Measurements from ENCODE around the gene INPP4A.

Gene INPP4A

GRCh38 chr2:98541906-98542305 lies 97.2 kb downstream of the INPP4A start:
- no peak for DNase-seq (ENCODE audit: low read depth)

DNA sequence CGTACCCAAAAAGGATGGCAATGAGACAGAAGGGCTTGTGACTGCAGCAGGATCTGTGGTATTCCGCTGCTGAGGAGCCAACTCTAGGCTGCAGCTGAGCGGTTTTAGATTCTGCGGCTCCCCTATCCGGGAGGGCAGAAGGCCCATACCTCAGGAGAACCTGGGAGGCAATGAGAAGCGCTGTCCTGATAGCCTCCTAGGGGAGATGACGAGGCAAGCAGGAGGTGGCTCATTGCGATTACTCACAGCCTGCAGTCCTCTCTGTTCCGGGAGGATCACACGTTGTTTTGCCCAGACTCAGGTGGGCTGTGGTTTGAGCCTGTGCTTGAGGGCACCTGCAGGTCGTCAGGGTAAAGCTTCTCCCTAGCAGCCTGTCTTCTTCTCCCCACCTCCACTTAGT lies 98.6 kb downstream of the INPP4A start:
- no peak for DNase-seq (ENCODE audit: low read depth)

DNA sequence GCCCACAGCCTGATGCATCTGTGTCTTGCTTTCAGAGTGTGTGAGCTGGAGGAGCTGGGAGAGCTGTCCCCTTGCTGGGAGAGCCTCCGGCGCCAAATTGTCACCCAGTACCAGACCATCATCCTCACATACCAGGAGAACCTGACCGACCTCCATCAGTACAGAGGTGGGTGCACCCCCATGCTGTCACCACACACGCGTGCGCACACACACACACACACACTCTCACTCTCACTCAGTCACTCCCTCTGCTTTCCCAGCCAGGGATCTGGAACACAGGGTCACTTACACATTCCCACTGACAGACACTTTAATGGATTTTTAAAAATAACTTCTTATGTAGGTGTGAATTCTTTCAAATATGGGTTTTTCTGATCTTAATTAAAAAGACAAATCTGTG lies 99.2 kb downstream of the INPP4A start:
- DNase-seq (ENCODE audit: low read depth) = no peak

DNA sequence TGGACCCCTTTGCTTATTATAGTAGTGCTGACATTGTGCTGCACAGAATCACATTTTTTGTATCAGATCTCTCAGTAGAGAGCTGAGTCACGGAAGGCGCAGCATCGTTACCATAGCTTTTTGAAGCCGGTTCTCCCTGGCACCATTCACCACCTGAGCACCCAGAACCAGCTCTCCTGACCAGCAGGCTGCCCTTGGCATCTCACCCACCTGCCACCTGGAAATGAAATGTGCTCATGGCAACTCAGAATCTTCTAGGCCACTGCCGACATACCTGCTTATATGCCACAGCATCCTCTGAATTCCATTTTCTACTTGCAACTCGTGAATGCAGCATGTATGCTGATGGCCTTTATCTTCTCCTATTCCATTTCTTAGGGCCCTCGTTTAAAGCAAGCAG lies 100.9 kb downstream of the INPP4A start:
- DNase-seq (ENCODE audit: low read depth) = no peak

- no peak for DNase-seq (ENCODE audit: low read depth)
Observed at GRCh38 chr2:98546186-98546585, 101.5 kb downstream of the INPP4A start.

DNA sequence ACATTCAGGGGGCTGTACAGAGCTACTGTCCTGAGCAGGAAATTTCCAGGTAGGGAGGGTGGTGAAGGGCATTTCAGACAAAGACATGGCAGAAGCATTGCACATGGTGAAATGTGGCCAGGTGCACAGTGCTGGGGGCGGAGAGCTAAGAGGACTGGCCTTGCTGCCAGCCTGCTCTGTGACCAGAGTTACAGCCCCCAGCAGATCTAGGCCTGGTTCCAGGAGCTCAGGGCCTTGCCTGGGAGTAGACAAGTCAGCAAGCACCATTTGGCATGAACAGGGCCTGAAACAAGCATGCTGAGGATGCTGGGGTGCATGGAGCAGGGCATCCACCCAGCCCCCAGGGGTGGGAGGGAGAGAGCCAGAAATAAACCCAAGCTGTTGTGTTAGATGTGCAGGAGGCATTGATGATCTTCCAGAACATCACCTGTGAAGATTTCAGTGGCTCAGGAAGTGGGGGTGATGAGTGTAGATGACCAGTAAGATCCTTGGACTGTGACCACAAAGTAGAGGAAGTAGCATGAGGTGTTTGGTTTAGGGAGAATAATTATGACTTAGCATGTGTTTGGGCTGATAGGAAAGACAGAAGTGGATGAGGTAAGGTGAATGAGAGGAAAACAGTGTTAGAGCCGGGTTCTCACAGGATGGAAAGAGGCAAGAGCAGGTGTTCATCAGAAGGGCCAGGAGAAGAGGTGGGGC lies 102.6 kb downstream of the INPP4A start:
- no peak for DNase-seq (ENCODE audit: low read depth)

DNA sequence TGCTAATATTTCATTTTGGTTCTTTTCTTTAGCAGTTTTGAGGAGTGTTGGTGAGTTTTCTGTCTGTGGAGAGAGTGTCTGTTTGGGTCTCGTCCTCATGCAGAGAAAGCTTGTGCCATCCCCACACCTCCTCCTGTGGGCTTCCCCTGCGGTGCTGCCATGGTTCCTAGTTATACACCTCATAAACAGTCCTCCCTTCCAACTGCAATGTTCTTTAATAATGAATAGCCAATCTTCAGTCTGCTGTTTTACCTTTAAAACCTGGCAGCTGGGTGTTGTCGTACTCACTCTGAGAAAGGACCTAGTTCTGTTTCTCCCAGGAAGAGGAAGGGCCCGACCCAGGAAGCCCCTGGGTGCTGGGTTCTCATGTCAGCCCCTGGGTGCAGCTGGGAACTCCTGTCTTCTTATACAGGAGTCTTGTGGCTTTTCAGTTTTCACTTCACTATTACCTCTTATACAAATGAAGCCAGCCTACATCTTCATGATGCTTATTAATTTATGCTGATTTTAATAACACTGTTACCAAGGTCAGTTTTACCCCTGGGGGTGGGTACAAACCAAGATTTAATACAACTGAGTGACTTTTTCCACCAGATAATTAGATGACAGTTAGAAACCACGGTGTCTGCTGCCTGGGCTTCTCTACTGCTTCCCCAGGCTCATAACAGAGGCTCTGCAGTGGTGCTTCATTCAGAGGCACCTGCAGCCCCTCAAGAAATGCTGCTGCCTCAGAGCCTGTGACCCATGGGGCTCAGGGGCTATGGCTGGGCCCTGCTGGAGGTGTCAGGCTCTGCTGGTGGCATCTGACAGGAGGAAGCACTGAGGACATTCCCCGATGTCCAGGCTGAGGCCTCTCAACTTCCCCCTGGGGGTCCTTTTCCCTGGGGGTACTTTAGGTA lies 104.5 kb downstream of the INPP4A start:
- DNase-seq (ENCODE audit: low read depth) = no peak

DNA sequence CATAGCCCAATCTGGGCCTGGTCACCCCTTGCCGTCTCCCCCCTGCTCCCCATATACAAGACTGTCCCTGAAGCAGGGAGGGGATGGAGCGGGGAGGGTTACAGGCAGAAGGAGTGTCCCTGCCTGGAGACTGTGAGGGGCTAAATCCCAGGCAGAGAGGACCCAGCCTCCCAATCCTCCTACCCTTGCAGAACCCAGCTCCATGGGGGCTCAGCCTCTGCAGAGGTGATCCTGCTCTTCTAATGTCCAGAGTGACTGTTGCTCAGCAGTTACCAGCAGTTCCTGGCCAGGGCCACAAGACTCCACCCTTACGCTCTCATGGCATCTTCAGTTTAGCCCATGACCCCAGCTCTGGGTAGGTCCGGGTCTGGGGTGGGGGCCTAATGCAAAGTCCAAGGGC lies 105.5 kb downstream of the INPP4A start:
- no peak for DNase-seq (ENCODE audit: low read depth)

GRCh38 chr2:98551316-98551715 lies 106.7 kb downstream of the INPP4A start:
- no peak for DNase-seq (ENCODE audit: low read depth)

DNA sequence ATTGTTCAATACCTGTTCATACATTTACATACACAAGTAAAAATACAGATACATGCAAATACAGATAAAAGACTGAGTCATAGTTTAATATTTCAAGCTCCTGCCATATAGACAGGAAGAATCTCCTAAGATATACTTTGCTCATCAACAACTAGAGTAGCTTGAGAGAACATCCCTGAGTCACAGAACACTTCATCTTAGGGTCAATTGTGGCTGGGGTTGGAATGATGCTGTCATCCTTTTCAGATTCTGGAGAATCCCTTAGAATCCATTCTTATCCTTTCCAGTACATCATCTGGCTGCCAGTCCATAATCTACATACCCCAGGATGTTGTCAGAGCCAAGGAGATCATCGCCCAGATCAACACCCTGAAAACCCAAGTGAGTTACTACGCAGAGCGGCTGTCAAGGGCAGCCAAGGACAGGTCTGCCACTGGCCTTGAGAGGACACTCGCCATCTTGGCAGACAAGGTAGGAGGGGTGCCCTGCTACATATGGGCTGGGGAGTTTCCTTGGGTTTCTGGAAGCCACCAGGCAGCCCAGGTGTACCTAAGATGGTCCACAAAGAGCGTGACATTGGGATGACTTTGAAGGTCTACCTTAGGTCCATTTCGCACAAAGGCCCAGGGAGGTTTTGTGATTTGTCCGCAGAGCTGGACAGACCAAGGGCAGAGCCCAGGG lies 108.0 kb downstream of the INPP4A start:
- DNase-seq (ENCODE audit: low read depth) = no peak

- DNase-seq (ENCODE audit: low read depth) = no peak
Observed at GRCh38 chr2:98554116-98554861, 109.6 kb downstream of the INPP4A start.

- no peak for DNase-seq (ENCODE audit: low read depth)
Observed at GRCh38 chr2:98555696-98556095, 111.0 kb downstream of the INPP4A start.

DNA sequence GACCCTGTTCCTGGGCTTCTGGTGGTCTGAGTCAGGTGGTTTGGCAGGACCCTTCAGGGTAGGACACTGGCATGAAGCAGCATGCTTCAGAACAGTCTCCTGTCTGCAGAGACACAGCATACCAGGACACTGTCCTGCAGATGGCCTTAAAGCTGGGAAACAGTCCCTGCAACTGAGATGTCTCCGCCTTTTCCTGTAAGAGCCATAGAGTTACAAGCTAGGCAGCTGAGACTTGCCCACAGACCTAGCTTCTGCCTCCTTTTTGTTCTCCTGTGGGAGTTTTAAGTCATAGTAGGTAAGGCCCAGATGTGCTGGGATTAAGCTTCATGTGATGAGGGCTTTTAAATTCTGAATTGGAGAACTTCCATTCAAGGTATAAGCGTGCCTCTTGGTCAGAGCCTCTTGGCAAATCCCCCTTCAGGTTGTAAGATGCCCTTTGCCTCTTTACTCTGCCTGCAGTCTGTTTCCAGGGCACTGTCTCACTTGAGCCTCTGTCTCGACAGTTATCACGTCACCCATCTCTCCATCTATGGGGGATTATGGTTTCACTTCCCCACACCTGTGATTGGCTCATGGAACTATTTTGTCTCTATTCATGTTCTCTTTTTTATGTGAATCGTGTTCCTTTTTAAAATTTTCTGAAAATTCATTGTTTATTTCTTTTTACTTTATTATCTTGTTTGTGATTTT lies 111.8 kb downstream of the INPP4A start:
- no peak for DNase-seq (ENCODE audit: low read depth)

GRCh38 chr2:98558852-98559530 lies 114.3 kb downstream of the INPP4A start:
- no peak for DNase-seq (ENCODE audit: low read depth)

DNA sequence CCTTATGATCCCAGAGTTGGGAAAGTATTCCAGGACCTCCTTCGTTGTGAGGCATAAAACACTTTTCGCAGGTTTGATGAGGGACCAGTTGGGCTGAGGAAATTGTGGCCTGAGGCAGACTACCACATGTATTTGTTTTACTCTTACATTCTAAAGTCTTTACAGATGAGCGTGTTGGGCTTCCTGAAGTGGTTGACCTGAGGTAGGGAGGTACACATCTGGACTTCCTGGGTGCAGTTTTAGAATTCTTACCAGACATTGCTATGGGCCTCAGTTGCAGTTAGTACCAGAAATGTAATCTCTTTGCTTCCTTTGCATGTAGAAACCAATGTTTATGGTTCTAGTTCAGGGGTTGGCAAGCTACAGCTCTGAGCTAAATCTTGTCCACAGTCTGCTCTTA lies 114.9 kb downstream of the INPP4A start:
- no peak for DNase-seq (ENCODE audit: low read depth)

GRCh38 chr2:98560256-98560771 lies 115.7 kb downstream of the INPP4A start:
- DNase-seq (ENCODE audit: low read depth) = no peak

DNA sequence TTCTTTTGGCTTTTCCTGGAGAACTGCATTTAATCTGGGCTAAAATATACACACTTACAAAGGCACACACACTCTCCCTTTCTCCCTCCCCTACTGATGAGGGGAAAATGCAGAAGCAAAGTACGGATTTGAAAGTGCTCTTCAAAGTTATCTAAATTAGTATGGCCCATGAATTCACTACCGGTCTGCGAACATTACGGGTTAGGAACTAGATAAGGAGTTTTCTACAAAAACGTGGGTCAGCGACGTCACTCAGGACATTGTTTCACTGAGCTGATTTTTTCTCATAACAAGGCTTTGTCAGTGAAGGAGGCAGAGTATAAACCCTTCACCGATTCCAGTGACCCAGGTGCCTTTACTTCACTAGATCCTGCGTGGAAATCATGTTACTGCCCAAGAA lies 116.4 kb downstream of the INPP4A start:
- no peak for DNase-seq (ENCODE audit: low read depth)

DNA sequence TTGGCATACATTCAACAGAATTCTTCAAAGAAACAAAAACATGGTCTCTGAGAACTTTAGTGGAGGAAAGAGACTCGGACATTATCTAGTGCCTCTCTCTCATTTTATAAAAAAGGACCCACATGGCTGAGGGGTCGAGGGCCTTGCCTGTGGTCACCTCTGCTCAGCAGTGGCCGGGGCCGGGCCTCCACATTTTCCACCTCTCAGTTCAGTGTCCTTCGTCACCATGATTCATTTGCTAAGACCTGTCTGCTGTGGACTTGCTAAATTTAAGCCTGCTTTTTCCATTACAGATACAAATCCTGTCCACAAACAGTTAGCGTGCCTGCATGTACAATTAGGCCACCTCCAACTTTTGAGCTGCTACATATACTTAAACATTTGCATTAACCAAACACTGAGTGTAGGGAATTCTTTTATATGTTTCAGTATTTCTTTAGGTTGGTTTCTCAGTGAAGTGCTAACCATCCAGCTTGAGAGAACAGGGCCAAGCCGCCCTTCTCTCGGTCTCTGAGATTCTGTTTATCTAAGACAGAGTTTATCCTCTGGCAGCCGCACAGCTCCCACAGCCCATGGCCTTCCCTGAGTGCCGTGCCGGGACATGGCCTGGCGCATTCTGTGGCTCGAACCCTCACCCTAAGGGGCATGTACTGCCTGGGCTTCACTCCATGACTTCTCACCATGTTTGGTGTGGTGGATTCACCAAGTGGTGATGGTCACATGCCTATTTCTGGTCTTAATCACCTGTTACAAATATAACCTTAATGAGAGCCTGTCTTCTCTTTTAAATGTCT lies 117.4 kb downstream of the INPP4A start:
- DNase-seq (ENCODE audit: low read depth) = no peak

GRCh38 chr2:98563394-98563793 lies 118.7 kb downstream of the INPP4A start:
- DNase-seq (ENCODE audit: low read depth) = no peak
